Breast epithelium (tissue), 4 donors: ENCODE results near the gene STARD13. TPM values are rescaled to one million over a fixed set of nuclear protein-coding genes. Genes with fewer than 3 reads are reported as not detected.
A peak's percentile ranks its signal among the peaks of the same experiment; 100 is the strongest.

Source experiments
- DNase-seq, 2 donors: peaks; one replicate each; pipeline ENCODE4 v3.0.0-alpha.2; 2019; ENCODE audit warnings: low spot score in 2 of 2
- H3K27ac ChIP-seq, 2 donors: fragments of 200-600 bp; sonication (generic) in 1 of 2; one replicate each; pipeline ENCODE4 v1.5.1; 2016 to 2019; ENCODE audit warnings: mild to moderate bottlenecking in 1 of 2
- H3K27me3 ChIP-seq, 2 donors: fragments of 200-600 bp; sonication (generic) in 1 of 2; one replicate each; pipeline versions ENCODE4 v1.5.1 to v1.6.0; 2017 to 2019; ENCODE audit warnings: control low read depth in 1 of 2, mild to moderate bottlenecking in 1 of 2
- H3K36me3 ChIP-seq: fragments of 200-600 bp; one replicate; pipeline ENCODE4 v1.5.1; 2019
- H3K4me1 ChIP-seq, 2 donors: fragments of 200-600 bp; sonication (generic); one replicate each; pipeline ENCODE4 v1.5.1; 2016 to 2019; ENCODE audit warnings: control low read depth in 1 of 2
- H3K4me3 ChIP-seq, 3 donors: fragments of 200-600 bp; sonication (generic); 1 replicate in 2 of 3; 2 replicates in 1 of 3; pipeline ENCODE4 v1.5.1; 2016 to 2019; ENCODE audit warnings: mild to moderate bottlenecking in 3 of 3, moderate library complexity in 2 of 3
- H3K9me3 ChIP-seq, 2 donors: fragments of 200-600 bp; sonication (generic) in 1 of 2; one replicate each; pipeline ENCODE4 v1.5.1; 2016 to 2019; ENCODE audit warnings: control low read depth in 1 of 2
- POLR2A ChIP-seq: fragments of 450-650 bp; IDR thresholded peaks from one replicate; pipeline ENCODE4 v1.6.1; 2016; ENCODE audit warnings: antibody characterized with exemption, mild to moderate bottlenecking, moderate library complexity
- POLR2AphosphoS5 ChIP-seq, 3 donors: sonication (generic); formaldehyde crosslinking; IDR thresholded peaks; one replicate each; pipeline ENCODE4 v1.6.1; 2017; ENCODE audit warnings: antibody characterized with exemption in 3 of 3
- intact Hi-C: fragments of 100-400 bp; cut with DNase I; formaldehyde crosslinking; loops from one replicate; pipeline ENCODE4 v1.15.1; 2023; ENCODE audit warnings: low total_unique reads
- total RNA-seq, 3 donors: library from RNA; depleted of rRNA; stranded (reverse); fragments of >200 nt; gene quantifications; one replicate each; pipeline ENCODE4 v1.1.0, GENCODE V29; 2016
- TF ChIP-seq, protein P1 (sequence below), 3 donors: fragments of 450-650 bp; IDR thresholded peaks; one replicate each; pipeline ENCODE4 v1.5.1; 2016 to 2017; ENCODE audit warnings: antibody characterized with exemption in 3 of 3, mild to moderate bottlenecking in 3 of 3, moderate library complexity in 3 of 3

STARD13 gene
- total RNA-seq, 3 donors from 2014 or later, result 42.4 to 62.3 (median 58.7) TPM

DNA sequence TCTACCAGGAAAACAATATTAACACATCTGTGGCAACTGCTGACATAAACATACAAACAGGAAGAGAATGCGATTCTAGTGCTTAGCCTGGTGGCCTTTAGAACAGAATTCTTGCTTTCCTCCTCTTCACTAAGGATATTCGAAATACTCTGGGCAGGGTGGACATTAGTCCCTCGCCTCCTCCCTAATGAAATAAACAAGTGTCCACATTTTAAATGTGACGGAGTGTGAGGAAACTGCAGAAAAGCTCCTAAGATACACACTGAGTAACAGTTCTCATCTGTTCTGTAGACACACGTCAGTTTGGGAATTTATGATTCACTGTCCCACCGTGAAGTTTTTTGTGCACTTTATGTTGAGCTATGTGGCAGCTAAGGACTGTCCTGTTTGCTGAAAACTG is 639 bp downstream of the STARD13 start:
- Histone ChIP-seq H3K27me3 (no peaks in the 10 kb centered on the region), H3K4me1 (no peaks in the 10 kb centered on the region), H3K4me3 (peak overlapping the region; percentile 65 to 83 (median 69)), H3K27ac (peak overlapping the region; percentile 92 to 96), H3K36me3 (no peaks in the 10 kb centered on the region), H3K9me3 (no peaks in the 10 kb centered on the region)
- no peak for DNase-seq
- TF ChIP-seq POLR2AphosphoS5 (IDR thresholded peaks at IDR 0.05) (no peak), POLR2A (no peak)
- TF ChIP-seq, protein P1, sequence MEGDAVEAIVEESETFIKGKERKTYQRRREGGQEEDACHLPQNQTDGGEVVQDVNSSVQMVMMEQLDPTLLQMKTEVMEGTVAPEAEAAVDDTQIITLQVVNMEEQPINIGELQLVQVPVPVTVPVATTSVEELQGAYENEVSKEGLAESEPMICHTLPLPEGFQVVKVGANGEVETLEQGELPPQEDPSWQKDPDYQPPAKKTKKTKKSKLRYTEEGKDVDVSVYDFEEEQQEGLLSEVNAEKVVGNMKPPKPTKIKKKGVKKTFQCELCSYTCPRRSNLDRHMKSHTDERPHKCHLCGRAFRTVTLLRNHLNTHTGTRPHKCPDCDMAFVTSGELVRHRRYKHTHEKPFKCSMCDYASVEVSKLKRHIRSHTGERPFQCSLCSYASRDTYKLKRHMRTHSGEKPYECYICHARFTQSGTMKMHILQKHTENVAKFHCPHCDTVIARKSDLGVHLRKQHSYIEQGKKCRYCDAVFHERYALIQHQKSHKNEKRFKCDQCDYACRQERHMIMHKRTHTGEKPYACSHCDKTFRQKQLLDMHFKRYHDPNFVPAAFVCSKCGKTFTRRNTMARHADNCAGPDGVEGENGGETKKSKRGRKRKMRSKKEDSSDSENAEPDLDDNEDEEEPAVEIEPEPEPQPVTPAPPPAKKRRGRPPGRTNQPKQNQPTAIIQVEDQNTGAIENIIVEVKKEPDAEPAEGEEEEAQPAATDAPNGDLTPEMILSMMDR (IDR thresholded peaks at IDR 0.05), result no peak
- intact Hi-C loops, result no loop called here

DNA sequence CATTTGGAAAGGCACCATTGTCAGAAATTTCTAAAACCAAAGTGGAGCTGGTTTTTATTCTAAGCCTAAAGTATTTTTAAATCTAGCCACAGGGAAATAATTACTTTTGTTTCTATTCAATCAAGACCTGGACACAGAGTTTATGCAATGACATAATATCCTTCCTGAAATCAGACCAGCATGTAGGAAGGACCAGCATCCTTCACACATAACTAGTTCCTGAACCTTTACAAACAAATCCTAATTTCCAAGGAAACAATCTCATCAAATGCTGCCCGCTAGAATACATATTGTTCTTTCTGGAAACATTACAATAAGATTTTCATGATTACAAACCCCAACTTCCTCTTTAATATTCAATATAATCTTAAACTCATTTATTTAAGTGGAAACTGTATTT is 1.5 kb downstream of the STARD13 start:
- Histone ChIP-seq H3K27ac (peak overlapping the region; percentile 8 to 92), H3K4me3 (peak overlapping the region; percentile 65 to 83 (median 69)), H3K36me3 (no peaks in the 10 kb centered on the region), H3K4me1 (peaks cover 3 to 4% of the 10 kb centered on the region in 2 donors), H3K9me3 (no peaks in the 10 kb centered on the region), H3K27me3 (no peaks in the 10 kb centered on the region)
- intact Hi-C loops, result no loop called here
- TF ChIP-seq, protein P1 (IDR thresholded peaks at IDR 0.05), result no peak
- TF ChIP-seq POLR2A (no peak), POLR2AphosphoS5 (IDR thresholded peaks at IDR 0.05) (no peak)
- DNase-seq, result no peak

DNA sequence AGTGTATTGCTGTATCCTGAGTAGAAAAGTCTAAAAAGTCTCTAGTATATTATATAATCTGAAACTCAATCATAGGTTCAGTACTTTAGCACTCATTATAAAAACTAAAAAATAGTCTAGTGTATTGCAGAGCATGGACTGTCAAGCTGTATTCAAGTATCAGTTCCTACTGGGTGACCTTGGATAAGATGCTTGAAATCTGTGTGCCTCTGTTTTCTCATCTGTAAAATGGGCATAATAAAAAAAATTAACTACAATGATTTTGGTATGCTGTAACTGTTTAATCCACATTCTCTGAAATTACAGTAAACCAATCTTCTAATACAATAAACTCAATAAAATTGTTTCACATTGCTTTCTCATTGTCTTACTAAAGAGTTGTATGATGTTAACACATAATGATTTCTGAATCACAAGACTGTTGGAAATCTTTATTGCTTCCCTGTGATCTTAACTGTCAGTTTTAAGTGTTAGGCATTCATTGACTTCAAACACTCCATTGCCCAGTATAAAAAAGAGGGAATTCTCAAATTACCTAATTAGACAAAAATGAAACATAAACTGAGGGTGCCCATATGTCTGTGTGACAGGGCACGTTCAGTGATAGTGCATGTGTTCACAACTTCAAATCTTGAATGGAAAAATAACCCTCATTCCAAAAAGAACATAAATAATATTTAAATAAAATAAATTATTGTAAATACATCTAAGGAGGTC is 2.2 kb downstream of the STARD13 start:
- DNase-seq, result no peak
- Histone ChIP-seq H3K36me3 (no peaks in the 10 kb centered on the region), H3K27ac (peak overlapping the region; percentile 8 to 92), H3K9me3 (no peaks in the 10 kb centered on the region), H3K4me3 (peak overlapping the region; percentile 65 to 83 (median 69)), H3K27me3 (no peaks in the 10 kb centered on the region), H3K4me1 (peaks cover 3 to 7% of the 10 kb centered on the region in 2 donors)
- no peak for TF ChIP-seq POLR2A
- no peak for TF ChIP-seq POLR2AphosphoS5 (IDR thresholded peaks at IDR 0.05)
- TF ChIP-seq, protein P1 (IDR thresholded peaks at IDR 0.05), result no peak
- intact Hi-C loops, result no loop called here

DNA sequence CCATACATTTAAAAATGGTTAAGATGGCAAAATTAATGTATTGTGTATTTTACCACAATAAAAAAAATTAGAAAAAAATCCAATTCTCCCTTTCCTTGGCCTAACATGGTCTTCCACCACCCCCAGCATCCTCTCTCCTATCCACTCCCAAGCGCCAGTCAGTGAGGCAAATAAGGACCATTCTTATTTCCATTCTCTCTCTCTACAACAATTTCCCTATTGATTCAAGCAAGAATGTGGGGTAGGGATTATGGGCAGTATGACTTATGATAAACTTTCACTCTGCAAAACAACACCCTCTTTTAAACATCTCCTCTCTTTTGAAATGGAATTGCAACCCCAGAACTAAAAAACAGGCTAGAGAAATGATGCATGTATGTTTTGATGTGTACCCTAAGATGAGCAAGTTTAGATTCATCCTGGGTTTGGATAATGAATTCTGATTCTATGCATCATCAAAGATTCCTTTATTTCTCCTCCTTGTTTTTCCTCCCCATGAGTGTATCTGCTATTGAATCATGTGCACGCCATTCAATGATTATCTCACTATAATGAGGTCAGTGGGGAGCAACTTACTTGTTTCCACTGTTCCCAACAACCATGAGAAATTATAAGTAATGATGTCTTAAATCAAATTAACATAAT is 3.5 kb downstream of the STARD13 start:
- Histone ChIP-seq H3K27me3 (no peaks in the 10 kb centered on the region), H3K27ac (peak overlapping the region in 1 of 2 donors; percentile 49), H3K4me3 (peak overlapping the region in 1 of 3 donors; percentile 34), H3K4me1 (peaks cover 3 to 18% of the 10 kb centered on the region in 2 donors), H3K9me3 (no peaks in the 10 kb centered on the region), H3K36me3 (no peaks in the 10 kb centered on the region)
- intact Hi-C loops, result no loop called here
- no peak for TF ChIP-seq POLR2A
- DNase-seq, result no peak

DNA sequence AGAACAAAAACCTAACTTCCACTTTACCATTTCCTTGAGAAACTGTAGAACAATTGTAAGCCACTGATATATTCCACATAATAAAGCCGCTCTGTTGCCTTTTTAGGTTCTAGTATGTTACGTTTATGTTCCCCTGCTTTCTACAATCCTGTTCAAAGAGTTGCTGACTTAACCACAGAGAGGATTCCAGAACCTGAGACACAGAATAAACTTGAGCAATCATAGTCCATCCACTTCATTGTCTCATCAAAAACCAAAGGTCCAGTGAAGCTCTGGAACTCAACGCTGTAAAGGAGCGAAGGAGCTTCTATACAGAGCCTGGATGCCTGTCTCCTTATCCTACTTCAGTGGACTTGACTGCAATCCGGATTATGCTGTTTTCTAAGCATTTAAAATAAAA is 4.6 kb downstream of the STARD13 start:
- H3K4me1 ChIP-seq, result peaks cover 3 to 18% of the 10 kb centered on the region in 2 donors
- intact Hi-C loops, result no loop called here
- H3K27ac ChIP-seq, result peak overlapping the region; percentile 84 to 89

More for the DNA sequence above, 4.6 kb downstream of the STARD13 start:
- Histone ChIP-seq H3K27me3 (no peaks in the 10 kb centered on the region), H3K9me3 (no peaks in the 10 kb centered on the region), H3K4me3 (no peak overlapping the region), H3K36me3 (no peaks in the 10 kb centered on the region)
- no peak for DNase-seq
- TF ChIP-seq POLR2AphosphoS5 (IDR thresholded peaks at IDR 0.05) (no peak), POLR2A (no peak)
- TF ChIP-seq, protein P1 (IDR thresholded peaks at IDR 0.05), result no peak
